CD14-positive monocyte (primary cell): Measurements from ENCODE around the gene GABBR2. TPM values are rescaled to one million over a fixed set of nuclear protein-coding genes. Genes with fewer than 3 reads are reported as not detected.
A peak's percentile ranks its signal among the peaks of the same experiment; 100 is the strongest.

Experiments
- DNase-seq, 3 donors: peaks; one replicate each; pipeline ENCODE4 v3.0.0-alpha.2; 2011 to 2022
- H2AFZ ChIP-seq: 2 replicates; pipeline ENCODE4 v1.6.0; 2012; ENCODE audit warnings: mild to moderate bottlenecking, low read depth, low read length, inconsistent platforms; ENCODE audit not compliant: insufficient read depth, poor library complexity, severe bottlenecking
- H3K27ac ChIP-seq, 2 donors: 1 replicate in 1 of 2; 2 replicates in 1 of 2; pipeline ENCODE4 v1.5.1; 2012 to 2013; ENCODE audit warnings: low read length in 2 of 2, control low read depth in 1 of 2, inconsistent platforms in 1 of 2, low read depth in 1 of 2, mild to moderate bottlenecking in 1 of 2
- H3K27me3 ChIP-seq, 2 donors: one replicate each; pipeline versions ENCODE4 v1.6.0 to v1.6.1; 2011 to 2013; ENCODE audit warnings: low read length in 2 of 2; ENCODE audit not compliant: control insufficient read depth in 2 of 2, insufficient read depth in 2 of 2
- H3K36me3 ChIP-seq, 2 donors: replicated peaks in 1 of 2; 1 replicate in 1 of 2; 2 replicates in 1 of 2; pipeline versions ENCODE4 v1.5.1 to v1.6.1; 2012 to 2013; ENCODE audit warnings: low read length in 2 of 2, control low read depth in 1 of 2, inconsistent platforms in 1 of 2, mild to moderate bottlenecking in 1 of 2; ENCODE audit not compliant: insufficient read depth in 2 of 2, control insufficient read depth in 1 of 2
- H3K4me1 ChIP-seq, 2 donors: 1 replicate in 1 of 2; 2 replicates in 1 of 2; pipeline versions ENCODE4 v1.5.1 to v1.6.1; 2012 to 2013; ENCODE audit warnings: low read length in 2 of 2, control low read depth in 1 of 2, inconsistent platforms in 1 of 2, mild to moderate bottlenecking in 1 of 2, moderate library complexity in 1 of 2; ENCODE audit not compliant: insufficient read depth in 2 of 2, control insufficient read depth in 1 of 2
- H3K4me2 ChIP-seq: replicated peaks from 2 replicates; pipeline ENCODE3; 2012; ENCODE audit warnings: low read length, moderate library complexity, mild to moderate bottlenecking; ENCODE audit not compliant: poor library complexity, severe bottlenecking; ENCODE audit errors: extremely low read depth
- H3K4me3 ChIP-seq, 3 experiments: fragments of 200-600 bp in 1 of 3; sonication (generic) in 1 of 3; replicated peaks in 1 of 3; 1 replicate in 2 of 3; 2 replicates in 1 of 3; pipeline ENCODE4 v1.5.1; 2011 to 2013; ENCODE audit warnings: low read length in 3 of 3, mild to moderate bottlenecking in 3 of 3, control low read depth in 2 of 3, low read depth in 2 of 3, inconsistent platforms in 1 of 3, moderate library complexity in 1 of 3
- H3K79me2 ChIP-seq: 2 replicates; pipeline ENCODE4 v1.6.0; 2012; ENCODE audit warnings: mild to moderate bottlenecking, control low read depth, inconsistent platforms, low read length, moderate library complexity; ENCODE audit not compliant: insufficient read depth
- H3K9ac ChIP-seq: 2 replicates; pipeline ENCODE4 v1.6.0; 2017; ENCODE audit warnings: low read length, mild to moderate bottlenecking; ENCODE audit not compliant: insufficient read depth, poor library complexity, severe bottlenecking
- H3K9me3 ChIP-seq, 2 donors: replicated peaks in 1 of 2; 1 replicate in 1 of 2; 2 replicates in 1 of 2; pipeline versions ENCODE4 v1.5.1 to v1.6.1; 2012 to 2013; ENCODE audit warnings: low read length in 2 of 2, control low read depth in 1 of 2; ENCODE audit not compliant: control insufficient read depth in 1 of 2, insufficient read depth in 1 of 2
- H4K20me1 ChIP-seq: 2 replicates; pipeline ENCODE4 v1.6.0; 2012; ENCODE audit warnings: mild to moderate bottlenecking, low read length, control low read depth, moderate library complexity; ENCODE audit not compliant: insufficient read depth
- H3K27ac Mint-ChIP-seq, 7 donors: one replicate each; pipeline ENCODE4 v1.8.0; 2020; ENCODE audit warnings: mild to moderate bottlenecking in 7 of 7, mixed read lengths in 7 of 7, moderate library complexity in 6 of 7, inconsistent platforms in 2 of 7
- H3K27me3 Mint-ChIP-seq, 3 donors: one replicate each; pipeline ENCODE4 v1.8.0; 2021 to 2022; ENCODE audit warnings: low read depth in 3 of 3, mild to moderate bottlenecking in 3 of 3, mixed read lengths in 3 of 3, moderate library complexity in 3 of 3, inconsistent platforms in 1 of 3
- H3K36me3 Mint-ChIP-seq, 2 donors: one replicate each; pipeline ENCODE4 v1.8.0; 2020; ENCODE audit warnings: mixed read lengths in 2 of 2, inconsistent platforms in 1 of 2, mild to moderate bottlenecking in 1 of 2
- H3K4me1 Mint-ChIP-seq: one replicate; pipeline ENCODE4 v1.8.0; 2020; ENCODE audit warnings: mild to moderate bottlenecking, mixed read lengths
- H3K4me3 Mint-ChIP-seq, 2 donors: one replicate each; pipeline ENCODE4 v1.8.0; 2020; ENCODE audit warnings: mild to moderate bottlenecking in 2 of 2, mixed read lengths in 2 of 2, moderate library complexity in 1 of 2
- H3K9me3 Mint-ChIP-seq, 7 donors: one replicate each; pipeline ENCODE4 v1.8.0; 2020 to 2022; ENCODE audit warnings: mixed read lengths in 7 of 7, mild to moderate bottlenecking in 6 of 7, moderate library complexity in 6 of 7, inconsistent platforms in 2 of 7
- WGBS: methylation state at CpG from one replicate; pipeline ENCODE4 v1.1.5; 2013; ENCODE audit warnings: missing lambda C conversion rate; ENCODE audit not compliant: insufficient coverage; 5-methylcytosine and 5-hydroxymethylcytosine counted together
- intact Hi-C, 2 donors: fragments of 100-400 bp; cut with micrococcal nuclease; formaldehyde crosslinking; loops; one replicate each; pipeline versions ENCODE4 v1.15.0 to v1.15.1; 2023
- polyA plus RNA-seq, 3 donors: library from polyadenylated mRNA; depleted of rRNA in 1 of 3; unstranded in 2 of 3; stranded (reverse) in 1 of 3; fragments of 300-500 nt in 2 of 3; fragments of >200 nt in 1 of 3; fragmentation: Illumina TruSeq in 2 of 3; gene quantifications; 1 replicate in 2 of 3; 2 replicates in 1 of 3; pipeline ENCODE4 v1.2.3, GENCODE V29; 2012 to 2021
- TF ChIP-seq, protein P1 (sequence below): fragments of 200-600 bp; IDR thresholded peaks from one replicate; pipeline ENCODE4 v1.8.0; 2022; ENCODE audit warnings: antibody characterized with exemption, mild to moderate bottlenecking

The GABBR2 gene
- polyA plus RNA-seq, 3 donors, result not detected

DNA sequence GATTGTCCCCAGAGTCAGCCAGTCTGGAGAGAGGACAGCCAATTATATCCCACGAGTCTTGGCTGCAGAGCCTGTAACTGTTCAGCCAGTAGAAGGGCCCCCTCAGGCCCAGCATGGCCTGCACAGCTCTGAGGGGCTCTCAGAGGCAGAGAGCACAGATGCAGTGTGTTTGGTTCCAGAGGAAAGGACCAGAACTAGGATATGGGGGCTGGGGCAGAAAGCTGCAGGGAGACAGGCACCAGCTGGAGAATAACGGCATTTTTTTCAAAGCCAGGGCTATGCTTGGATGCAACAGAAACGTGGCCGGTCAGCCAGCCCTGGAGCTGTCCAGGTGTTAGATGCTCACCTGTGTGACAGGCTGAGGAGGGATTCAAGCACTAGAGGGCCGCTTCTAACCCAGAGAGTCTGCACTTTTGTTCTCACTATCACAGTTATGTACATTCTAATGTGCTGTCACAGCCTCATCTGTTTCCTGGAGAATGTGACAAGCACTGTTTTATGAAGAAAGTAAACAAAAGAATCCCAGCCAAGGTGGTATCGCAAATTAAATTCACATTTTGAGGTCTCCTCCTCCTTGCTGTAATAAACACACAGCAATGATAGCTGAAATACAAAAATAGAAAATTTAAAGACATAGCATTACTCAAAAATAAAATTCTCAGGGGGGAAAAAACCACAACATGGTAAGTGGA lies 96.5 kb downstream of the GABBR2 start:
- WGBS, result 98% methylated on average over 4 of the region's 6 CpGs
- H3K4me2 ChIP-seq, result no peak overlapping the region
- H3K79me2 ChIP-seq, result no peaks in the 10 kb centered on the region
- peaks cover 0 to 5% (median 0%) of the 10 kb centered on the region in 7 donors for H3K9me3 Mint-ChIP-seq
- no peaks in the 10 kb centered on the region for H3K4me1 ChIP-seq
- H4K20me1 ChIP-seq, result no peaks in the 10 kb centered on the region
- no peak overlapping the region for H2AFZ ChIP-seq
- TF ChIP-seq, protein P1, sequence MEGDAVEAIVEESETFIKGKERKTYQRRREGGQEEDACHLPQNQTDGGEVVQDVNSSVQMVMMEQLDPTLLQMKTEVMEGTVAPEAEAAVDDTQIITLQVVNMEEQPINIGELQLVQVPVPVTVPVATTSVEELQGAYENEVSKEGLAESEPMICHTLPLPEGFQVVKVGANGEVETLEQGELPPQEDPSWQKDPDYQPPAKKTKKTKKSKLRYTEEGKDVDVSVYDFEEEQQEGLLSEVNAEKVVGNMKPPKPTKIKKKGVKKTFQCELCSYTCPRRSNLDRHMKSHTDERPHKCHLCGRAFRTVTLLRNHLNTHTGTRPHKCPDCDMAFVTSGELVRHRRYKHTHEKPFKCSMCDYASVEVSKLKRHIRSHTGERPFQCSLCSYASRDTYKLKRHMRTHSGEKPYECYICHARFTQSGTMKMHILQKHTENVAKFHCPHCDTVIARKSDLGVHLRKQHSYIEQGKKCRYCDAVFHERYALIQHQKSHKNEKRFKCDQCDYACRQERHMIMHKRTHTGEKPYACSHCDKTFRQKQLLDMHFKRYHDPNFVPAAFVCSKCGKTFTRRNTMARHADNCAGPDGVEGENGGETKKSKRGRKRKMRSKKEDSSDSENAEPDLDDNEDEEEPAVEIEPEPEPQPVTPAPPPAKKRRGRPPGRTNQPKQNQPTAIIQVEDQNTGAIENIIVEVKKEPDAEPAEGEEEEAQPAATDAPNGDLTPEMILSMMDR, result no peak
- DNase-seq, result no peak
- no peak overlapping the region for H3K27ac ChIP-seq
- H3K4me1 Mint-ChIP-seq, result no peaks in the 10 kb centered on the region
- H3K4me3 Mint-ChIP-seq, result no peak overlapping the region
- intact Hi-C loops, result no loop called here
- H3K9me3 ChIP-seq, result no peaks in the 10 kb centered on the region
- H3K27ac Mint-ChIP-seq, result peak overlapping the region in 2 of 7 donors; percentile 51 to 56
- H3K36me3 Mint-ChIP-seq, result no peaks in the 10 kb centered on the region
- H3K27me3 ChIP-seq, result peaks cover 0 to 6% of the 10 kb centered on the region in 2 donors
- no peak overlapping the region for H3K4me3 ChIP-seq
- H3K36me3 ChIP-seq, result no peaks in the 10 kb centered on the region
- peaks cover 5 to 26% (median 8%) of the 10 kb centered on the region in 3 donors for H3K27me3 Mint-ChIP-seq
- H3K9ac ChIP-seq, result no peak overlapping the region

DNA sequence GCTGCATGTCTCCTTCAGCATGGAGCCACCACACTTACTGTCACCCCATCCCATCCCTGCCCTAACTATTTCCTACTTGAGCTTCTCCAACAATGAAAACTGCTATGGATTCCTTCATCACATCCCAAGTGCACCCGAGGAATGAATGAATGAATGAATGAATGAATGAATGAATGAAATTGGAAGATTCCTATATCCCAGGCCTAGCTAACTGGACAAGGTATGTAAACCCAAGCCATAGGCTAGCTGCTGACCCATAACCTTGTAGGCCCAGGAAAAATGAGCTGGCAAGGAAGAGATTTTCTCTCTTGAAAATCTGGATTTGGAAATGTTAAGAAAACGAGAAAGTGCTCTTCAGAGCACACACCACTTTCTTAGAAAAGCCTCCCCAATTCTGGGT lies 97.4 kb downstream of the GABBR2 start:
- Histone ChIP-seq H4K20me1 (no peaks in the 10 kb centered on the region), H3K27me3 (peaks cover 0 to 6% of the 10 kb centered on the region in 2 donors), H3K27ac (no peak overlapping the region), H3K36me3 (no peaks in the 10 kb centered on the region), H3K79me2 (no peaks in the 10 kb centered on the region), H3K4me1 (no peaks in the 10 kb centered on the region), H3K4me2 (no peak overlapping the region), H2AFZ (no peak overlapping the region), H3K9ac (no peak overlapping the region), H3K9me3 (no peaks in the 10 kb centered on the region), H3K4me3 (no peak overlapping the region)
- Mint-ChIP-seq H3K36me3 (no peaks in the 10 kb centered on the region), H3K27me3 (peaks cover 8 to 26% (median 14%) of the 10 kb centered on the region in 3 donors), H3K4me1 (no peaks in the 10 kb centered on the region), H3K9me3 (peaks cover 0 to 2% (median 0%) of the 10 kb centered on the region in 7 donors), H3K4me3 (no peak overlapping the region), H3K27ac (no peak overlapping the region)
- no CpG with 5 or more reads among the region's 2 CpGs for WGBS
- DNase-seq, result no peak
- intact Hi-C loops, result no loop called here
- TF ChIP-seq, protein P1, result no peak
